ENCODE results near the gene HSPA9. TPM values are rescaled to one million over a fixed set of nuclear protein-coding genes. Genes with fewer than 3 reads are reported as not detected.

Gene HSPA9
- 366 and 449 TPM in 2 replicates for total RNA-seq

GRCh38 chr5:138575194-138576015 is at the start of gene HSPA9:
TSS of gene HSPA9 (minus strand) at chr5:138575401. CDS start at chr5:138575318, 83 bp downstream.

DNA sequence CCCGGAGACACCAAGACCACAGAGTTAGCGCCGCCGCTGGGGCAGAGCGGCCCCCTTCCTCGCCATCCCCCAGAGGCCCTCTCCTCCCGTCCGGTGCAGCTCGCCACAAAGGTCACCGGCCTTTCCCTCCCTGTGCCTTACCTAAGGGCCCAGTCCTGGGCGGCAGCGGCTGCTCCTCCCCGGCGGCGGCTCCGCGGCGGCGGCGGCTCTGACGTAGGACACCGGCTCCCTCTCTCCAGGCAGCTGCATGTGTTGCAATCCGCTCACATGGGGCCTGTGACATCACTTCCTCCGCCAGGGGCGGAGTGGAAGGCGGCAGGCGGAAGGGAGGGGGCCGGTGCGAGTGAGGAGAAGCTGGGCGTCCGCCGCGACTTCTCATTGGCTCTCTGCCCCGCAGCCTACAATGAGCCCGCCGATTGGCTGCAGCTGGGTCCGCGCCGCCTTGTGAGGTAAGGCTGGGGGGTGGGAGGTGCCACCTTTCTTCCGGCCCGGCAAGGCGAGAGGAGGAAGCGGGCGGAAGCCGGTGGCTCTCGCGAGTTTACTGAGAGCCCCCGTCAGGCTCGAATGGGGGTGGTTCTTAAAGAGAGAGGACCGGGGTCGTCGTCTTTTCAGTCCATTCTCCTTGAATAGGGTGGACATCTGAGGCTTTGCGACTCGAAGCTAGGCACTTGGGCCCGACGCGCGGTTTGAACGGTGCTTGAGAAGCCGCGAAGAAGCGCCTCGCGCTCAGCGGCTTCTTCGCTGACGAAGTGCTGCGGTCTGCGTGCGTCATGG is 32.1 kb downstream of the HSPA9 start, which contains the start of gene ETF1:
TSS of gene ETF1 (minus strand) at position 281 of the 774 bp plus-strand sequence. CDS start 318 bp downstream, outside the sequence.

Other genes starting within 250 kb of the HSPA9 start
- gene CDC25C, start 243.6 kb downstream of the HSPA9 start, total RNA-seq: 9.4 and 14.9 TPM in 2 replicates
- 19.3 and 23.3 TPM in 2 replicates for gene FAM53C, start 237.1 kb downstream of the HSPA9 start, total RNA-seq
- gene KDM3B, start 222.7 kb downstream of the HSPA9 start, total RNA-seq: 23.9 and 24.0 TPM in 2 replicates
- gene REEP2, start 136.3 kb downstream of the HSPA9 start, total RNA-seq: 1.1 and 1.3 TPM in 2 replicates
- gene EGR1, start 109.9 kb downstream of the HSPA9 start, total RNA-seq: 3.3 and 3.4 TPM in 2 replicates
- gene ETF1, start 32.2 kb downstream of the HSPA9 start, total RNA-seq: 99.7 and 100 TPM in 2 replicates
- 438 TPM in 2 replicates for gene CTNNA1, start 178.0 kb upstream of the HSPA9 start, total RNA-seq

Data from mammary microvascular endothelial cell (primary cell).